Vagina (tissue), 2 donors: ENCODE results near the gene PTPN1. TPM values are rescaled to one million over a fixed set of nuclear protein-coding genes. Genes with fewer than 3 reads are reported as not detected.
A peak's percentile ranks its signal among the peaks of the same experiment; 100 is the strongest.

Source experiments
- DNase-seq, 2 donors: peaks; one replicate each; pipeline ENCODE4 v3.0.0-alpha.2; 2017; ENCODE audit errors: extremely low spot score in 2 of 2
- H3K27ac ChIP-seq: fragments of 200-600 bp; sonication (generic); one replicate; pipeline ENCODE4 v1.5.1; 2019
- H3K27me3 ChIP-seq: fragments of 200-600 bp; sonication (generic); one replicate; pipeline ENCODE4 v1.5.1; 2019
- H3K36me3 ChIP-seq, 2 donors: fragments of 200-600 bp; sonication (generic); one replicate each; pipeline ENCODE4 v1.5.1; 2017 to 2019
- H3K4me1 ChIP-seq: fragments of 200-600 bp; sonication (generic); one replicate; pipeline ENCODE4 v1.5.1; 2019
- H3K4me3 ChIP-seq, 2 donors: fragments of 200-600 bp; sonication (generic); 1 replicate in 1 of 2; 2 replicates in 1 of 2; pipeline ENCODE4 v1.5.1; 2016 to 2019
- H3K9me3 ChIP-seq: fragments of 200-600 bp; sonication (generic); one replicate; pipeline ENCODE4 v1.5.1; 2019
- POLR2A ChIP-seq, 2 donors: fragments of 450-650 bp; IDR thresholded peaks; one replicate each; pipeline ENCODE4 v1.6.1; 2017; ENCODE audit warnings: antibody characterized with exemption in 2 of 2, mild to moderate bottlenecking in 2 of 2, moderate library complexity in 2 of 2
- POLR2AphosphoS5 ChIP-seq, 2 donors: sonication (generic); formaldehyde crosslinking; IDR thresholded peaks; one replicate each; pipeline ENCODE4 v1.9.0; 2017; ENCODE audit warnings: antibody characterized with exemption in 2 of 2, mild to moderate bottlenecking in 2 of 2, low read depth in 1 of 2; ENCODE audit not compliant: insufficient read depth in 1 of 2
- intact Hi-C: fragments of 100-400 bp; cut with DNase I; formaldehyde crosslinking; loops from one replicate; pipeline ENCODE4 v1.15.1; 2023
- total RNA-seq: library from RNA; depleted of rRNA; stranded (reverse); fragments of >200 nt; gene quantifications from one replicate; pipeline ENCODE4 v1.2.3, GENCODE V29; 2016
- TF ChIP-seq, protein P1 (sequence below), 3 experiments: fragments of 450-650 bp in 2 of 3; fragments of 200-600 bp in 1 of 3; sonication (generic) in 1 of 3; IDR thresholded peaks; one replicate each; pipeline ENCODE4 v1.5.1; 2017 to 2019; ENCODE audit warnings: antibody characterized with exemption in 3 of 3, mild to moderate bottlenecking in 2 of 3, moderate library complexity in 2 of 3

The PTPN1 gene
- total RNA-seq, 1 donor from 2014 or later, result 25.3 TPM

DNA sequence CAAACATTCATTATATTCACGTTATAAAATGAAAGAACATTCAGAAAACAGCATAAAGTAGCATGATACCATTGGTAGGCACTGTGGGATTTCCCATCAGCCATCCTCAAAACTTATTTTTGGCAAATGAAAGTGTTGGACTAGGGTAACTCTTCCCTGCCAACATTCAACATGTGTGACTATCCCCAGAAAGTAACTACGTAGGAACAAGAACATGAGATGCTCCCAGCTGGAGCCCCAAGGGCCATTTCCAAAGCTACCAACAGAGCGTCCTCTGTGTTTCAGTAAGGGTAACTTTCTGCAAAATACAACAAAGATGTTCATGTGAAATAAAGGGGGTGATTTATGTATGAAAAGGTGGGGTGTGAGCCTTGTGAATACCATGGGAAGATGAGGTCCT lies 28.4 kb upstream of the PTPN1 start:
- Histone ChIP-seq H3K9me3 (no peaks in the 10 kb centered on the region), H3K27ac (no peak overlapping the region), H3K4me1 (no peaks in the 10 kb centered on the region), H3K36me3 (no peaks in the 10 kb centered on the region), H3K4me3 (no peak overlapping the region), H3K27me3 (no peaks in the 10 kb centered on the region)
- no peak for DNase-seq
- intact Hi-C loops, result loop anchor here (5.0 kb wide), 1 partner anchor 96 kb away; no protein-coding TSS in a partner anchor
- TF ChIP-seq, protein P1, sequence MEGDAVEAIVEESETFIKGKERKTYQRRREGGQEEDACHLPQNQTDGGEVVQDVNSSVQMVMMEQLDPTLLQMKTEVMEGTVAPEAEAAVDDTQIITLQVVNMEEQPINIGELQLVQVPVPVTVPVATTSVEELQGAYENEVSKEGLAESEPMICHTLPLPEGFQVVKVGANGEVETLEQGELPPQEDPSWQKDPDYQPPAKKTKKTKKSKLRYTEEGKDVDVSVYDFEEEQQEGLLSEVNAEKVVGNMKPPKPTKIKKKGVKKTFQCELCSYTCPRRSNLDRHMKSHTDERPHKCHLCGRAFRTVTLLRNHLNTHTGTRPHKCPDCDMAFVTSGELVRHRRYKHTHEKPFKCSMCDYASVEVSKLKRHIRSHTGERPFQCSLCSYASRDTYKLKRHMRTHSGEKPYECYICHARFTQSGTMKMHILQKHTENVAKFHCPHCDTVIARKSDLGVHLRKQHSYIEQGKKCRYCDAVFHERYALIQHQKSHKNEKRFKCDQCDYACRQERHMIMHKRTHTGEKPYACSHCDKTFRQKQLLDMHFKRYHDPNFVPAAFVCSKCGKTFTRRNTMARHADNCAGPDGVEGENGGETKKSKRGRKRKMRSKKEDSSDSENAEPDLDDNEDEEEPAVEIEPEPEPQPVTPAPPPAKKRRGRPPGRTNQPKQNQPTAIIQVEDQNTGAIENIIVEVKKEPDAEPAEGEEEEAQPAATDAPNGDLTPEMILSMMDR (IDR thresholded peaks at IDR 0.05), result no peak
- TF ChIP-seq POLR2A (IDR thresholded peaks at IDR 0.05) (no peak), POLR2AphosphoS5 (IDR thresholded peaks at IDR 0.05; ENCODE audit: insufficient read depth in 1 of 2, low read depth in 1 of 2) (no peak)

DNA sequence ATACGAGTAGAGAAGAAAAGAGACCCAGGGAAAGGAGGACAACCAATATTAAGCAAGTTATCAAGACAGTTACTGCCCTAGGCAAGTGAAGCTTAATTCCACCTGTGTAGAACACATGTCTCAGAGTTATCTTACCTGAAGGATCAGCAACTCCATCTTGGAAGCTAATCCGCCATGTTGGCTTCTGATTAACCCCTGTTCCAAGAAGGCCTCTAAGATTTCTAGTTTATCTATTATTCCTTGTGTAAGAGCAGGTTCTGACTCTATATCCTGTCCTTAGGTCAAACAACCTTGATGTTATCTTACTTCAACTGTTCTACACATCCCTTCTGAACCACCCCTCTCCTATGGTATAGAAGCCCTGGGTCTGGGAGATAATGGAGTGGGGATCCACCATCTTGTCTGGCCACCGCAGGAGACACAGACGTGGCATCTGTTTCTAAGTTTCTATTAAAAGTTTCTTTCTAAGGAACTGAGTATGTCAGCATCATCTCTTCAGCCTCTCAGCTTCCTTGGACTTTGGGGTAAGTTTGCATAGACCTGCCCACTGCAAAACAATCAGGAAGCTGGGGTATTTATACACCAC lies 27.7 kb upstream of the PTPN1 start:
- TF ChIP-seq, protein P1 (IDR thresholded peaks at IDR 0.05), result no peak
- TF ChIP-seq POLR2A (IDR thresholded peaks at IDR 0.05) (no peak), POLR2AphosphoS5 (IDR thresholded peaks at IDR 0.05; ENCODE audit: insufficient read depth in 1 of 2, low read depth in 1 of 2) (no peak)
- DNase-seq, result no peak
- no peaks in the 10 kb centered on the region for H3K27me3 ChIP-seq
- no peak overlapping the region for H3K4me3 ChIP-seq
- H3K4me1 ChIP-seq, result no peaks in the 10 kb centered on the region
- no peaks in the 10 kb centered on the region for H3K9me3 ChIP-seq
- H3K36me3 ChIP-seq, result no peaks in the 10 kb centered on the region
- H3K27ac ChIP-seq, result peak overlapping the region; percentile 88
- intact Hi-C loops, result loop anchor here (5.0 kb wide), 1 partner anchor 95 kb away; no protein-coding TSS in a partner anchor

DNA sequence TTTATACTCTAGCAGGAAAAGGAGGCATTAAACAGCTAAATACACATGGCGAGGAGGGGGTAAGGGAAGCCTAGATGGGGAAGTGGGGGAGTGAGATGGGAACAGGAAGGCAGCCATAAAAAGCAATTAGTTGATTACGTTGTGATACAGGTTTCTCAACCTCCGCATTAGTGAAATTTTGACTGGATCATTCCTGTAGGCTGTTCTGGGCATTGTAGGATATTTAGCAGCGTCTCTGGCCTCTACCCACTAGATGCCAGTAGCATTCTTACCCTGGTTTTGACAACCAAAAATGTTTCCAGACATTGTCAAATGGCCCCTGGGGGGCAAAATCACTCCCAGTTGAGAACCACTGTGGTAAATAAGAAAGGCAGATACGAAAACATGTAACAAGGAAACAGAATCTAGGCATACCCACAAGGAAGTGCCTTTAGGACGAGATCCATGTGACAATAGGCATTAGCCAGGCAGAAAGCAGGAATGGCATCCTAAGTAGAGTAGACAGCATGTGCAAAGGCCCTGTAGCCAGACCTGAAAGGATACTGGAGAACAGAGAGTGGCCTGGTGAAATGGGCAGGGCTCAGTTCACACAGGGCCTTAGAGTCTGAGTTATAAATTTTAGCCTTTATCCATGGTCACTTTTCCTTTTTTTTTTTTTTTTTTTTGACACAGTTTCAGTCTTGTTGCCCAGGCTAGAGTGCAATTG lies 25.8 kb upstream of the PTPN1 start:
- intact Hi-C loops, result loop anchor here (5.0 kb wide), 1 partner anchor 93 kb away; no protein-coding TSS in a partner anchor
- peak overlapping the region; percentile 45 to 56 for H3K4me3 ChIP-seq

DNA sequence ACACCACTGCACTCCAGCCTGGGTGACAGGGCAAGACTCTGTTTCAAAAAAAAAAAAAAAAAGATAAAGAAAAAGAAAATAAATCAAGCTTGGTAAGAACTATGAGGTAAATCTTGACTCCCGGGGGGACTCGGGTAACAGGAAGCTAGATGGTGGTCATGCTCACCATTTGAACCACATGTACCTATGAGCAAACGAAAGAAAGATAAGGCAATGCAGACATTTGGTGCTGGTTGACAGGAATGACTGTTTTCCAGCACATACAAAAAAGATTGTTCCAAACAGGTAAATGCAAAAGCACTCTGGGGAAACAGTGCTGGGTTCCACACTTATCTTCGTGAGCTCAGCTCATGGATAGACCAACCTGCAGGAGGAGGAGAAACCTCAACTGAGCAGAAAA lies 22.8 kb upstream of the PTPN1 start:
- TF ChIP-seq, protein P1 (IDR thresholded peaks at IDR 0.05), result no peak
- no peak for TF ChIP-seq POLR2AphosphoS5 (IDR thresholded peaks at IDR 0.05; ENCODE audit: insufficient read depth in 1 of 2, low read depth in 1 of 2)
- TF ChIP-seq POLR2A (IDR thresholded peaks at IDR 0.05), result no peak
- Histone ChIP-seq H3K27ac (no peak overlapping the region), H3K27me3 (no peaks in the 10 kb centered on the region), H3K9me3 (no peaks in the 10 kb centered on the region), H3K4me1 (no peaks in the 10 kb centered on the region), H3K4me3 (no peak overlapping the region), H3K36me3 (no peaks in the 10 kb centered on the region)
- no peak for DNase-seq
- intact Hi-C loops, result no loop called here

More for the DNA sequence above, 25.8 kb upstream of the PTPN1 start:
- TF ChIP-seq POLR2AphosphoS5 (IDR thresholded peaks at IDR 0.05; ENCODE audit: insufficient read depth in 1 of 2, low read depth in 1 of 2) (no peak), POLR2A (IDR thresholded peaks at IDR 0.05) (no peak)
- TF ChIP-seq, protein P1 (IDR thresholded peaks at IDR 0.05), result no peak
- no peaks in the 10 kb centered on the region for H3K4me1 ChIP-seq
- no peaks in the 10 kb centered on the region for H3K9me3 ChIP-seq
- H3K27ac ChIP-seq, result peak overlapping the region; percentile 88
- no peaks in the 10 kb centered on the region for H3K36me3 ChIP-seq
- H3K27me3 ChIP-seq, result no peaks in the 10 kb centered on the region
- DNase-seq, result no peak
